Smooth muscle cell (in vitro differentiated cells): ENCODE results near the gene CHIC1. TPM values are rescaled to one million over a fixed set of nuclear protein-coding genes. Genes with fewer than 3 reads are reported as not detected.
"Not testable (repeated sequence)": the region's sequence is repeated elsewhere in the genome, so short reads cannot be mapped to it uniquely, and the experiment has no call there.

Experiments used
- DNase-seq: peaks from one replicate; lab custom pipeline; 2025; ENCODE audit not compliant: unreplicated experiment; lab: John Stamatoyannopoulos, UW
- H2AFZ ChIP-seq: fragments of 200-600 bp; sonication (generic); 2 replicates; pipeline ENCODE4 v1.6.0; 2016; ENCODE audit warnings: antibody characterized with exemption, low read depth, mild to moderate bottlenecking
- H3F3A ChIP-seq: fragments of 200-600 bp; sonication (generic); 2 replicates; pipeline ENCODE4 v1.6.0; 2017; ENCODE audit warnings: antibody characterized with exemption, low read depth
- H3K27ac ChIP-seq: fragments of 200-600 bp; sonication (generic); 2 replicates; pipeline ENCODE4 v1.5.1; 2016; ENCODE audit warnings: low read depth, mild to moderate bottlenecking
- H3K27me3 ChIP-seq: fragments of 200-600 bp; sonication (generic); 2 replicates; pipeline ENCODE4 v1.6.1; 2016; ENCODE audit warnings: low read depth, mild to moderate bottlenecking
- H3K36me3 ChIP-seq: fragments of 200-600 bp; sonication (generic); 2 replicates; pipeline ENCODE4 v1.5.1; 2016; ENCODE audit warnings: low read depth
- H3K4me1 ChIP-seq: fragments of 200-600 bp; sonication (generic); 2 replicates; pipeline ENCODE4 v1.5.1; 2016; ENCODE audit warnings: low read depth
- H3K4me2 ChIP-seq: fragments of 200-600 bp; sonication (generic); 2 replicates; pipeline ENCODE4 v1.6.0; 2016; ENCODE audit warnings: mild to moderate bottlenecking
- H3K4me3 ChIP-seq: fragments of 200-600 bp; sonication (generic); 2 replicates; pipeline ENCODE4 v1.5.1; 2016; ENCODE audit warnings: mild to moderate bottlenecking
- H3K79me2 ChIP-seq: fragments of 200-600 bp; sonication (generic); 2 replicates; pipeline ENCODE4 v1.6.0; 2016; ENCODE audit warnings: low read depth, mild to moderate bottlenecking
- H3K9ac ChIP-seq: fragments of 200-600 bp; sonication (generic); 2 replicates; pipeline ENCODE4 v1.6.0; 2016; ENCODE audit warnings: low read depth
- H3K9me3 ChIP-seq: fragments of 200-600 bp; sonication (generic); replicated peaks from 2 replicates; pipeline ENCODE4 v1.5.1; 2016; ENCODE audit warnings: low read depth
- H4K20me1 ChIP-seq: fragments of 200-600 bp; sonication (generic); 2 replicates; pipeline ENCODE4 v1.6.0; 2016; ENCODE audit warnings: low read depth
- WGBS: methylation state at CpG from one replicate; pipeline ENCODE4 v1.1.7; 2016; ENCODE audit warnings: low lambda C conversion rate; 5-methylcytosine and 5-hydroxymethylcytosine counted together
- polyA plus RNA-seq: library from polyadenylated mRNA; unstranded; fragments of >200 nt; fragmentation: Nextera tagmentation; extraction: Ambion mirVana; gene quantifications from 2 replicates; pipeline ENCODE4 v1.2.1, GENCODE V29; 2016
- total RNA-seq: library from RNA; depleted of rRNA; stranded (reverse); fragments of >200 nt; gene quantifications from 2 replicates; pipeline ENCODE4 v1.2.3, GENCODE V29; 2014
- TF ChIP-seq, protein P1 (sequence below): fragments of 200-600 bp; sonication (generic); IDR thresholded peaks from 2 replicates; pipeline ENCODE4 v1.5.1; 2017; ENCODE audit warnings: borderline replicate concordance, mild to moderate bottlenecking, antibody characterized with exemption; ENCODE audit not compliant: insufficient read depth, poor library complexity, severe bottlenecking

CHIC1 gene
- total and polyA plus RNA-seq, 2 experiments from 2014 or later: 1.2 to 10.0 TPM

- TF ChIP-seq, protein P1, sequence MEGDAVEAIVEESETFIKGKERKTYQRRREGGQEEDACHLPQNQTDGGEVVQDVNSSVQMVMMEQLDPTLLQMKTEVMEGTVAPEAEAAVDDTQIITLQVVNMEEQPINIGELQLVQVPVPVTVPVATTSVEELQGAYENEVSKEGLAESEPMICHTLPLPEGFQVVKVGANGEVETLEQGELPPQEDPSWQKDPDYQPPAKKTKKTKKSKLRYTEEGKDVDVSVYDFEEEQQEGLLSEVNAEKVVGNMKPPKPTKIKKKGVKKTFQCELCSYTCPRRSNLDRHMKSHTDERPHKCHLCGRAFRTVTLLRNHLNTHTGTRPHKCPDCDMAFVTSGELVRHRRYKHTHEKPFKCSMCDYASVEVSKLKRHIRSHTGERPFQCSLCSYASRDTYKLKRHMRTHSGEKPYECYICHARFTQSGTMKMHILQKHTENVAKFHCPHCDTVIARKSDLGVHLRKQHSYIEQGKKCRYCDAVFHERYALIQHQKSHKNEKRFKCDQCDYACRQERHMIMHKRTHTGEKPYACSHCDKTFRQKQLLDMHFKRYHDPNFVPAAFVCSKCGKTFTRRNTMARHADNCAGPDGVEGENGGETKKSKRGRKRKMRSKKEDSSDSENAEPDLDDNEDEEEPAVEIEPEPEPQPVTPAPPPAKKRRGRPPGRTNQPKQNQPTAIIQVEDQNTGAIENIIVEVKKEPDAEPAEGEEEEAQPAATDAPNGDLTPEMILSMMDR: no peak
- H3K4me1 ChIP-seq: no peaks in the 10 kb centered on the region
- H3K27me3 ChIP-seq: no peaks in the 10 kb centered on the region
- no peak overlapping the region for H3K4me2 ChIP-seq
- H3K9ac ChIP-seq: no peak overlapping the region
- H3K79me2 ChIP-seq: no peaks in the 10 kb centered on the region
- DNase-seq: no peak
- no peak overlapping the region for H2AFZ ChIP-seq
- H3K36me3 ChIP-seq: no peaks in the 10 kb centered on the region
- no peak overlapping the region for H3K27ac ChIP-seq
- no peaks in the 10 kb centered on the region for H3F3A ChIP-seq
- no peaks in the 10 kb centered on the region for H4K20me1 ChIP-seq
- H3K9me3 ChIP-seq: peaks cover 3% of the 10 kb centered on the region
- H3K4me3 ChIP-seq: no peak overlapping the region
These were observed 118.4 kb downstream of the CHIC1 start for GRCh38 chrX:73681408-73681807.

DNA sequence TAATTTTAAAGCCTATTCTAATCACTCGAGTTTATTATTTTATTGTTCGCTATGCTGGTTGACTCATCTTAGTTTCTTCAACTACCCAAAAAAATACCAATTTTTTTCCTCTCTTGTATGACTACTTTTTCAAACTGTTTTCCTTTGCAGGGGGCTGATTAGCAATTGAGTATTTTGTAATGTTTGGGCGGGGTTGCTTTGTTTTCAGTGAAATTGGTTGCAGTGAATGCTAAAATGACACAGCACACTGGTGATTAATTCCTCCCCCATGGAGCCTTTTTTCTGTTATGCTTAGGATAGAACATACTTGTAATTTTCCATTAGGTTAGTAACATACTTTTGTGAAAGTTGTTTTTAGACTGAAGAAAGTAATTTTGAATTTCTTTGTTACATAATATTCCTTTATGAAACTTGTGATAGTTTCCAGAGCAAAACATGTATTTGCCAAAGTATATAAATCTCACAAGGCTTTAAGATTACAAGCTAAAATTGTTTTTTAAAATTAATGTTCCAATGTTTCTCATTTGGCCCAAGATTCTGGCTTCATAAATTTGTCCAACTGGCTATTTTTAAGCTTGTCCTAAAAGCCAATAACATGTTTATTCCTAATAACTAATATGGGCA lies 120.4 kb downstream of the CHIC1 start:
- Histone ChIP-seq H3K36me3 (no peaks in the 10 kb centered on the region), H3K4me3 (no peak overlapping the region), H4K20me1 (no peaks in the 10 kb centered on the region), H3K9me3 (peaks cover 3% of the 10 kb centered on the region), H3K27me3 (no peaks in the 10 kb centered on the region), H3K4me2 (no peak overlapping the region), H3K79me2 (no peaks in the 10 kb centered on the region), H3K27ac (no peak overlapping the region), H3K9ac (no peak overlapping the region), H3F3A (no peaks in the 10 kb centered on the region), H3K4me1 (no peaks in the 10 kb centered on the region), H2AFZ (no peak overlapping the region)
- TF ChIP-seq, protein P1: no peak
- no peak for DNase-seq
- 89% methylated on average over 3 of the region's 3 CpGs for WGBS

DNA sequence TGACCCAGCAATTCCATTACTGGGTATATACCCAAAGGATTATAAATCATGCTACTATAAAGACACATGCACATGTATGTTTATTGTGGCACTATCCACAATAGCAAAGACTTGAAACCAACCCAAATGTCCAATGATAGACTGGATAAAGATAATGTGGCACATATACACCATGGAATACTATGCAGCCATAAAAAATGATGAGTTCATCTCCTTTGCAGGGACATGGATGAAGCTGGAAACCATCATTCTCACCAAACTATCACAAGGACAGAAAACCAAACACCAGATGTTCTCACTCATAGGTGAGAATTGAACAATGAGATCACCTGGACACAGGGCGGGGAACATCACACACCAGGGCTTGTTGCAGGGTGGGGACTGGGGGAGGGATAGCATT lies 144.0 kb downstream of the CHIC1 start:
- H3K4me3 ChIP-seq, H3K9ac ChIP-seq, DNase-seq, H3F3A ChIP-seq, H3K4me2 ChIP-seq, H3K9me3 ChIP-seq, H2AFZ ChIP-seq, H3K4me1 ChIP-seq, H3K27me3 ChIP-seq, H3K36me3 ChIP-seq, H3K79me2 ChIP-seq, H4K20me1 ChIP-seq, H3K27ac ChIP-seq: not testable (repeated sequence)
- 89% methylated on average over 1 of the region's 1 CpG for WGBS

DNA sequence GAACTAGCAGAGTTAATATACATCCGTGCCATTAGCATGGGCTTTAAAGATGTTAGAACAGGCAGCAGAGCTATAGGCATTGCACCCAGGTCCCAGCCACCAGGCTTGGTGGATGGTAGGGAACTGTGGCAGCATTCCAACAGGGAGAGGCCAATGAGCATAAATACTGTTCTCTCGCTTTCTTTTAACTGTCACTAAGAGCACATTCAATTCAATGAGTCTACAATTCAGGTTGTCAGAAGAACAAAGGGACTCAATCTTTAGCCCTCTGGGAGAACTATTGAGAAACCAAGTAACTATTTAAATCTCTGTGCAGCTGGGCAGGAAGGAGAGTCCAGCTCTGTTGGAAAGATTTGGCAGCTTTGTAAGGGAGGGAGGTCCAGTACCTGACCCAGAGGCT lies 165.6 kb downstream of the CHIC1 start:
- Histone ChIP-seq H3K27ac (no peak overlapping the region), H3K9me3 (no peaks in the 10 kb centered on the region), H3K9ac (no peak overlapping the region), H3K4me1 (no peaks in the 10 kb centered on the region), H3K27me3 (no peaks in the 10 kb centered on the region), H3F3A (no peaks in the 10 kb centered on the region), H2AFZ (no peak overlapping the region), H3K4me2 (no peak overlapping the region), H4K20me1 (no peaks in the 10 kb centered on the region), H3K36me3 (no peaks in the 10 kb centered on the region), H3K4me3 (no peak overlapping the region), H3K79me2 (no peaks in the 10 kb centered on the region)
- TF ChIP-seq, protein P1: no peak
- WGBS: 63% methylated on average over 2 of the region's 2 CpGs
- DNase-seq: no peak

Other genes with a start within 250 kb of the CHIC1 start
- not detected in 2 replicates for gene CDX4, start 116.1 kb upstream of the CHIC1 start, total RNA-seq
- gene CDX4, start 116.1 kb upstream of the CHIC1 start, polyA plus RNA-seq: not detected in 2 replicates